GM19043 (cell line): ENCODE data around the gene PRND.
A peak's percentile ranks its signal among the peaks of the same experiment; 100 is the strongest.
"Not testable (repeated sequence)": the region's sequence is repeated elsewhere in the genome, so short reads cannot be mapped to it uniquely, and the experiment has no call there.

Experiments used
- ATAC-seq: cut with Tn5 transposase; IDR thresholded peaks from one replicate; pipeline ENCODE4 v1.9.1; 2021; ENCODE audit warnings: low read depth; ENCODE audit not compliant: unreplicated experiment

Gene PRND

GRCh38 chr20:4708036-4708435 is 13.7 kb upstream of the PRND start:
- ATAC-seq, result no peak

DNA sequence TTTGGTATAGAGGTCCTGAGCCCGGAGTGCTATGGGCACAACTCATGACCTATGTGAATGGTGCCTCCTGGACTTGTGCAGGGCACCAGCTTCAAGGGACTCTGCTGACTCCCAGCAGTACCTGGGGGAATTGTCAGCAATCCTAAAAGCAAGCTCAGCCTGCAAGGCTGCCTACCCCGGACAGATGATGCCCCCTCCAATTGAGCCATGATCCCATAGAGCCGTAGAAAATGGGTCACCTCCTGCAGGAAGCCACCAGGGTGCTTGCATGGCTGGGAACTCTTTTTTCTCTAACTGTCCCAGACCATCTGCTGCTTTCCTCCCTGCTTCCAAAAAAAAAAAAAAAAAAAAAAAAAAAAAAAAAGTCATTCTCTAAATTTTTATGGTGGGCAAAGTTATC is 12.9 kb upstream of the PRND start:
- ATAC-seq, result no peak

GRCh38 chr20:4709261-4710105 is 12.2 kb upstream of the PRND start:
- no peak for ATAC-seq

GRCh38 chr20:4710106-4710475 is 11.6 kb upstream of the PRND start:
- no peak for ATAC-seq

- no peak for ATAC-seq
Measured at GRCh38 chr20:4711511-4711910, 10.2 kb upstream of the PRND start.

- no peak for ATAC-seq
Measured at GRCh38 chr20:4713401-4713800, 8.3 kb upstream of the PRND start.

- ATAC-seq, result no peak
Measured at GRCh38 chr20:4714818-4715217, 6.9 kb upstream of the PRND start.

- ATAC-seq, result no peak
Measured at GRCh38 chr20:4717816-4718570, 3.7 kb upstream of the PRND start.

DNA sequence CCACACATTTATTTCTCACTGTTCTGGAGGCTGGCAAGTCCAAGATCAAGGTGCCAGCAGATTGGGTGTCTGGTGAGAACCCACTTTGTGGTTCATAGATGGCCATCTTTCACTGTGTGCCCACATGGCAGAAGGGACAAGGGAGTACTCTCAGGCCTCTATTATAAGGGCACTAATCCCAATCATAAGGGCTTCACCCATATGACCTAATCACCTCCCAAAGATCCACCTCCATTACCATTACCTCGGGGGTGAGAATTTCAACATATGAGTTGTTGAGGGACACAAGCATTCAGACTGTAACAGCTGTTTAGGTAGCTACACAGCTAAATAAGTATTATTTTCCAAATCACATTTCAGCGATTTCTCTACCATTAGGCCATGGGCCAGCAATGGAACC is 2.5 kb upstream of the PRND start:
- no peak for ATAC-seq

DNA sequence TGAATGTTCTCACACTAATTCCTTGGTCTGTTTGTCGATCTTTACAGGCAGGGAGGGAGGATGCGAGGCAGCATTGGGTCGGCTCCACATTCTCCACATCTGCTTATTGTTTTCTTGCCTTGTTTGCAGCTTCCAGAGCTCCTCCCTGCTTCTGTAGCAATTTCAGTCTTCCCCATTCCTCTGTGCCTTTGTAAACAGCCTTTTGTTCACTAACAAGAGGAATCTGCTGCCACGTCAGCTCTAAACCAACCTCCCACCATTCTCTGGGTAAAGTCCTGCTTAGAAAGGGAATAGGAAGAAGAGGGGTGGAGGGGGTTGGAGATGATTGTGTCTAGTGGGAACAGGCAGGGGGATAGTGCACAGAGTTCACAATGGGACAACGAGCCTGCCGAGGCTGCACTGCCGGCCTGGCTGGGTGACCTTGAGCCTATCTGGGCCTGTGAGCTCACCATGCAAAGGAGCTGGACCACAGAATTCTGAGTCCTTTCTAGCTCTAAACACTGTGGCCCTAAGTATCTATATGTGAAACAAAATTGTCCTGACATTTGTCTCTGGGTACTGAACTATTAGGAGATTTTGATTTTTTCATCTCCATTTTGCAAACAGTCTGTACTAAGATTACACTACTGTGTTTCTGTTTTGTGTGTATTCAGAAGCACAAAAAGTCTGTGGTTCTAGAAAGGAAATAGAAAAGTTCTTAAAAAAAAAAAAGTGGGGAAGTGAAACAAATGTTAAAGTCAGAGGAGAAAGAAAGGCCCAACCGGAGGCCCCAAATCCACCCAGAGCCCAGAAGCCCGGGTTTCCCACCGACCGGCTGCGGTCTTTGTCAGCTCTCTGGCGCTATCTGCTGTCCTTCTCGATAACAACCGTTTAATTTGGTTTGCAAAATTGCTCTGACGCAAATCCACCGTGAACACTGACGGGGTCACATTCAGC is 1.4 kb upstream of the PRND start:
- ATAC-seq, result peak; percentile 91

DNA sequence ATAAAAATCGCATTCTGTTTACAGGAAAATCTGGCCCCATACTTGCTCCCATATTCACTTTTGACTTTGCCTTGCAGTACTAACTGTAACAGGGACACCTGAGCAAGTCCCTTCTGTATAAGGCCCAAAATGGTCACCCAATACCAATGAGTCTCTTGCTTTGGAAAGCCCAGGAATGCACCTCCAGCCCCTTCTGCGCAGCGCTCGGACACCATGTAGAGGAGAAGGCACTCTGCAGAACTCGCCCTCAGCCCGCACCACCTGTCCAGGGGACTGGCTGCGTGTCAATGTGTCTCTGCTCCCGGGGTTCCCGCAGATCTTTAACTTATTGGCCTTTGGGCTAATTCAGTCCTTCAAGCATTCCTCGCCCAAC is 746 bp upstream of the PRND start:
- peak; percentile 4 for ATAC-seq

DNA sequence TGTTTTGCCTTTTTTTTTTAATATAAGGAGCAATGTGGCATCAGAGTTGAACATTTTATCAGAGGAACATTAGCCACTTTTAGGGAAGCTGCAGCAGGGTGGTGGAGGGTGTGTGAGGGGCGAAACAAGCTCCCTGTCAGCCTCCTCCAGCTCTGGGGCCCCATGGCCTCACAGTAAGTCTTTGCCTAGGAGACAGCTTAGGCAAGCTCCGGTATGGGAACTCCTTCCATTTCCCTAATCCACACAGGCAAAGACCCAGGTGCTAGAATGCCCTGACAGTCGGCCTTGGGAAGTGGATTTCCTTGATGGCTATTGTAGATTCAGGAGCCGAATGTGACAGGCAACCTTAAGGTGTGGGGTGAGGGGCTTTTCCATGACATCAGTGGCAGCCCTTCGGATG is 862 bp downstream of the PRND start:
- no peak for ATAC-seq

DNA sequence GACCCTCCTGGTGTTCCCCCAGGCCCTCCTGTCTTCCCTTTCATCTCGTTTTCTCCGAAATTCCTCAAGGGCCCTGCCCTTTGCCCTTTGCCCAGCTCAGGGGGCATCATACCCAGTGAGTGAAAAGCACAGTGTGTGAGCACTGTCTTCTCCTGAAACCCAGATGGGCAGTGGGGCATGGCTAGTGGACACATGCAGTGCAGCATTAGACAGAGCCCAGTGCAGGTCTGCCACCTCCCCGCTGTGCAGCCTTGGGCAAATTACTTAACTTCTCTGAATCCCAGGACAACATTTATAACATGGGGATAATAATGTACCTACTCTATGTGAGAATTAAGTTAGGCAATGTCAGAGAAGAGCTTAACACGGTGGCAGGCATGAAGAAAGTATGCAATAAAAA is 1.3 kb downstream of the PRND start:
- no peak for ATAC-seq

DNA sequence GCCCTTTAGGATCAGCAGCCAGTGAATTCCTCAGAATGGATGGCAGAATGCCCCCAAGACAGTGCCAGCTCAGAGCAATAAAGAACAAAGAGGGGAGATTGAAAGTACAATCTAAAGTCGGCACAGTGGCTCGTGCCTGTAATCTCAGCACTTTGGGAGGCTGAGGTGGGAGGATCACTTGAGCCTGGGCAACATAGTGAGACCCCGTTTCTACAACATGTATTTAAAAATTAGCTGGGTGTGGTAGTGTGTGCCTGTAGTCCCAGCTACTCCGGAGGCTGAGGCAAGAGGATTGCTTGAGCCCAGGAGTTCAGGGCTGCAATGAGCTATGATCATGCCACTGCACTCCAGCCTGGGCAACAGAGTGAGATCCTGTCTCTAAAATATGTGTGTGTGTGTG is 1.8 kb downstream of the PRND start:
- not testable (repeated sequence) for ATAC-seq

GRCh38 chr20:4724459-4725262 is 3.0 kb downstream of the PRND start:
- no peak for ATAC-seq

GRCh38 chr20:4725263-4725550 is 3.5 kb downstream of the PRND start:
- ATAC-seq, result no peak

GRCh38 chr20:4726710-4727397 is 5.1 kb downstream of the PRND start:
- no peak for ATAC-seq

DNA sequence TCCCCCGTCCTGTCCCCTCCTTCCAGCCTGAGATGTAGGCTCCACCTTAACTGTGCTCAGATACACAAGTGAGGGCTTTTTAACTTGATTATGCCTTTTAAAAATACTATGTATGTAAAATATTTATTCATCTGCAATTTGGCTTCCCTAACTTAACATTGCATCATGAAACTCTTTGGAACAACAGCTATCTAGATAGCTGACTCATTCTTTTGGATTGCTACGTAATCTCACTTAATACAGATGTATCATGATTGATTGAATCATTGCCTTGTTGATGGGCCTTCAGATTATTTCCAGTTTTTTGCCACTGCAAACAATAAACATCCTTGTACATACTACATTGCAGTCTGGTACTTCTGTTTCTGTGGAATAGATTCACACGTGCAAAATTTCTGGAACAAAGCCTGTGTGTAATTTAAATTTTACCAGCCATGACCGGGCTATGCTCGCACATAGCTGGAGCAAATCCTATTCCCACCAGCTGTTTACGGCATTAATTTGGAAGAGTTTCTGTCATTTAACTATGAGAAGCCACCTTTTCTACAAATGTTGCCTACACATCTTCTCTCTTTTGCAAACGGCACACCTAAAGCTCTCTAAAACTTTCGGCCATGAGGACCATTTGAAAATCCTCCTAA is 6.5 kb downstream of the PRND start:
- ATAC-seq, result no peak

- no peak for ATAC-seq
Measured at GRCh38 chr20:4729265-4729664, 7.6 kb downstream of the PRND start.
